CD4-positive, alpha-beta T cell treated with Interleukin-21 for 1 hour (primary cell): Measurements from ENCODE around the gene ME3.

Source experiments
- DNase-seq: peaks from one replicate; pipeline ENCODE4 v3.0.0-alpha.2; 2020

The ME3 gene

DNA sequence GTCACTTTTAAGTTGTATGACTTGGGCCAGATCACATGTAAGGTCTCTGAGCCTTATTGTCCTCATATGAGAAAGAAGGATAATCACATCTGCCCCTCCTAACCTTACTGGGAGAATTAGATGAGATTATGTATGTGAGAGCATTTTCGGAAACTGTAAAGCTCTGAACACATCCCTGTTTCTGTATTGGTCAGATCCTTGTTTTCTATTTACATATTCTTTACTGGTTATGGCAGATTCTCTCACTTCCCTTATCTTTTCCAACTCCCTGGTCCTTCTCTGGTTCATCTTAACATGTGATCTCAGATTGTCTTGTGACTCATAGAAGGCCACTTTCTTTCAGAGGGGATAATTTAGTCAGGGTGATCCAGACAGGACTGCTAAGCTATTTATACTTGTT, 255.9 kb downstream of the ME3 start:
- DNase-seq: no peak

DNA sequence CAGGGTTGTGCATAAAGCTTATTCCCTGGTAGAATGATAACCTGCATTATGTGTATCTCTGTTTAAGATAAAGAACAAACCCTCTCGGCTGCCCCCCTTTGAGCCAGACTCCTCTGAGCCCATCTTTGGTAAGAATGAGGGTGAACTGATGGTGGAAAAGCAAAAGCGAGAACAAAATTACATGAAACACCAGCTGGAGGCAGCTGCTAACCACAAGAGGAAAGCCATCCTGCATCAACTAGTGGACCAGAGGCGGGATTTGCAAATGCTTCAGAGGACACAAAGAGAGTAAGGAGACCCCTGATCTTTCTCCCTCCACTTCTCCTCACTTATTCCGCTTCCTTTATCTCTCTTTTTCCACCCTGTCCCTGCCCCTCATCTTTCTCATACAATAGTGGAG, 257.4 kb downstream of the ME3 start:
- no peak for DNase-seq

GRCh38 chr11:86414032-86414431, 258.4 kb downstream of the ME3 start:
- DNase-seq: no peak

GRCh38 chr11:86408845-86409244, 263.6 kb downstream of the ME3 start:
- DNase-seq: no peak

- DNase-seq: no peak
Measured at GRCh38 chr11:86403458-86403857, 269.0 kb downstream of the ME3 start.

GRCh38 chr11:86398106-86398505, 274.3 kb downstream of the ME3 start:
- no peak for DNase-seq

DNA sequence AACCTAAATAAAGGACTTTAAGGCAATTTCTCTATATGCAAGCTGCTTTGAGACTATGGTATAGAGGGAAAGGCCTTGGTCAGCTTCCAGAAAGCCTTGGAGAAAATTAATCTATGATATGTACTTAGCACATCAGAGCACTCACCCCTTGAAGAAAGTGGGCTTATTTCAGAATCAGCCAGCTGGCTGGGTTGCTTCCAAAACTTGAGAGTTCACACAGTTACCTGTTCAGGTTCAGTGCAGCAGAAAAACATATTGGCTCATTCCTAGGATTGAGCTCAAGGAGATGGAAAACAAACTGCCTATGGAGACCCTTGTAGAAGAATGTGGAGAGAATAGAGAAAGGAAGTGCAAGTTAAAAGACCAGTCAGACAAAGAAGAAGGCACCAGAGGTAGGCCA, 275.1 kb downstream of the ME3 start:
- DNase-seq: no peak

GRCh38 chr11:86396396-86396795, 276.0 kb downstream of the ME3 start:
- no peak for DNase-seq

GRCh38 chr11:86395061-86395551, 277.3 kb downstream of the ME3 start:
- no peak for DNase-seq
